OCI-LY7 (cell line): ENCODE data around the gene STATH. TPM values are rescaled to one million over a fixed set of nuclear protein-coding genes. Genes with fewer than 3 reads are reported as not detected.
"Not testable (repeated sequence)": the region's sequence is repeated elsewhere in the genome, so short reads cannot be mapped to it uniquely, and the experiment has no call there.

Experiments
- BruUV-seq: library from RNA; stranded (reverse); fragments of 400-500 nt; replicated peaks from 2 replicates; lab custom pipeline; 2021; lab: Mats Ljungman, UMichigan
- CTCF ChIA-PET: fragments of 300-600 bp; sonication (Branson Sonifier 250); formaldehyde crosslinking; loops from one replicate; lab custom pipeline; 2022; ENCODE audit warnings: antibody characterized with exemption; ENCODE audit not compliant: unreplicated experiment; lab: Charles Lee
- POLR2A ChIA-PET: fragments of 300-600 bp; sonication (Branson Sonifier 250); formaldehyde crosslinking; loops from one replicate; lab custom pipeline; 2022; ENCODE audit warnings: antibody characterized with exemption; lab: Charles Lee
- DNase-seq: peaks from one replicate; pipeline ENCODE4 v3.0.0-alpha.2; 2015; ENCODE audit warnings: low spot score
- H2AFZ ChIP-seq: fragments of 200-600 bp; sonication (generic), shearing (Covaris generic); 2 replicates; pipeline ENCODE4 v1.6.1; 2014; ENCODE audit warnings: mild to moderate bottlenecking, antibody characterized with exemption, low read length, moderate library complexity
- H3K27ac ChIP-seq: fragments of 200-600 bp; sonication (generic); 2 replicates; pipeline ENCODE4 v1.5.1; 2014; ENCODE audit warnings: mixed run types, low read depth, mild to moderate bottlenecking, moderate library complexity, low read length, inconsistent platforms; ENCODE audit not compliant: poor library complexity, severe bottlenecking
- H3K36me3 ChIP-seq: fragments of 200-600 bp; sonication (generic); 2 replicates; pipeline ENCODE4 v1.6.1; 2014; ENCODE audit warnings: mild to moderate bottlenecking, antibody characterized with exemption, low read length, moderate library complexity, mixed read lengths; ENCODE audit not compliant: insufficient read depth
- H3K4me1 ChIP-seq: fragments of 200-600 bp; sonication (generic); 2 replicates; pipeline ENCODE4 v1.5.1; 2014; ENCODE audit warnings: mild to moderate bottlenecking, low read length; ENCODE audit not compliant: insufficient read depth, poor library complexity, severe bottlenecking
- H3K4me2 ChIP-seq: fragments of 200-600 bp; sonication (generic); 2 replicates; pipeline ENCODE4 v1.6.1; 2014; ENCODE audit warnings: mild to moderate bottlenecking, low read length
- H3K4me3 ChIP-seq: fragments of 200-600 bp; sonication (generic); 2 replicates; pipeline ENCODE4 v1.5.1; 2014; ENCODE audit warnings: mild to moderate bottlenecking, low read depth, low read length; ENCODE audit not compliant: poor library complexity, severe bottlenecking
- H3K79me2 ChIP-seq: fragments of 200-600 bp; sonication (generic); 2 replicates; pipeline ENCODE4 v1.6.1; 2016; ENCODE audit warnings: low read depth, mild to moderate bottlenecking, low read length, moderate library complexity, mixed read lengths; ENCODE audit not compliant: insufficient read depth
- H3K9me2 ChIP-seq: fragments of 200-600 bp; sonication (generic); 2 replicates; pipeline ENCODE4 v1.6.1; 2016; ENCODE audit warnings: mild to moderate bottlenecking, low read length, mixed read lengths; ENCODE audit not compliant: insufficient read depth
- H3K9me3 ChIP-seq: fragments of 200-600 bp; sonication (generic); 2 replicates; pipeline ENCODE4 v1.6.1; 2014; ENCODE audit warnings: mild to moderate bottlenecking, mixed run types, low read length, mixed read lengths
- H4K20me1 ChIP-seq: fragments of 200-600 bp; sonication (generic); 2 replicates; pipeline ENCODE4 v1.6.1; 2014; ENCODE audit warnings: mild to moderate bottlenecking, antibody characterized with exemption, low read length, moderate library complexity, mixed read lengths; ENCODE audit not compliant: insufficient read depth
- EZH2phosphoT487 ChIP-seq: fragments of 200-600 bp; sonication (generic); IDR thresholded peaks from 2 replicates; pipeline ENCODE4 v1.6.1; 2018; ENCODE audit warnings: low read depth, borderline replicate concordance, mild to moderate bottlenecking, mixed run types, antibody characterized with exemption, low read length, moderate library complexity, mixed read lengths
- intact Hi-C: fragments of 100-400 bp; cut with micrococcal nuclease; formaldehyde crosslinking; loops from one replicate; pipeline ENCODE4 v1.10.0; 2022; ENCODE audit not compliant: unreplicated experiment
- total RNA-seq, 2 experiments: library from RNA; depleted of rRNA in 1 of 2; stranded (reverse); fragments of >200 nt in 1 of 2; shearing (Covaris generic) in 1 of 2; gene quantifications; 2 replicates each; pipeline ENCODE4 v1.2.3, GENCODE V29; 2014 to 2022
- TF ChIP-seq, protein P1 (sequence below): fragments of 200-600 bp; sonication (generic); conservative IDR thresholded peaks from 2 replicates; pipeline ENCODE4 v1.5.1; 2014; ENCODE audit warnings: mild to moderate bottlenecking, antibody characterized with exemption, low read length, moderate library complexity, mixed read lengths

STATH gene
- total RNA-seq, 2 experiments from 2014 or later = not detected

DNA sequence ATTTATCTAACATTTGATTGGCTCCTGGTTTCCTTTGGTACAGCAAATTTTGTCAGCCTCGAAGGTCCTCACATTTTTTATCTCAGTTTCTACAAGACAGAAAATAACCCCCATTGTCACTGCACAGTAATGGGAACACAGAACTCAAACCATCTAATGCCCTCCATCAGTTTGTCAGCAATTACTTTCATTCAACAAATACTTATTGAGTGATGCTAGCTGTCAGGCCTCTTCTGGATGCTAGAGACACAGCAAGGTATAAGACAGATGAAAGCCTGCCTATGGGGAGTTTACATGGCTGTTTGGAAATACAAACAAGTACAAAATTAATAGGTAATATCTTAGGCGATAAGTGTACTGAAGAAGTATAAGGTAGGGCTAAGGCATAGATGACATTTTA is 27.5 kb downstream of the STATH start:
- intact Hi-C loops = no loop called here

GRCh38 chr4:70027011-70027410 is 31.2 kb downstream of the STATH start:
- POLR2A ChIA-PET = no interaction called here
- no peaks in the 10 kb centered on the region for H3K9me2 ChIP-seq
- intact Hi-C loops = no loop called here
- no peak overlapping the region for H3K4me3 ChIP-seq
- no peak overlapping the region for H3K27ac ChIP-seq
- H3K4me2 ChIP-seq = no peak overlapping the region
- H2AFZ ChIP-seq = no peak overlapping the region
- CTCF ChIA-PET = no interaction called here
- H3K4me1 ChIP-seq = no peaks in the 10 kb centered on the region
- no peak for DNase-seq
- no peak for TF ChIP-seq EZH2phosphoT487
- TF ChIP-seq, protein P1, sequence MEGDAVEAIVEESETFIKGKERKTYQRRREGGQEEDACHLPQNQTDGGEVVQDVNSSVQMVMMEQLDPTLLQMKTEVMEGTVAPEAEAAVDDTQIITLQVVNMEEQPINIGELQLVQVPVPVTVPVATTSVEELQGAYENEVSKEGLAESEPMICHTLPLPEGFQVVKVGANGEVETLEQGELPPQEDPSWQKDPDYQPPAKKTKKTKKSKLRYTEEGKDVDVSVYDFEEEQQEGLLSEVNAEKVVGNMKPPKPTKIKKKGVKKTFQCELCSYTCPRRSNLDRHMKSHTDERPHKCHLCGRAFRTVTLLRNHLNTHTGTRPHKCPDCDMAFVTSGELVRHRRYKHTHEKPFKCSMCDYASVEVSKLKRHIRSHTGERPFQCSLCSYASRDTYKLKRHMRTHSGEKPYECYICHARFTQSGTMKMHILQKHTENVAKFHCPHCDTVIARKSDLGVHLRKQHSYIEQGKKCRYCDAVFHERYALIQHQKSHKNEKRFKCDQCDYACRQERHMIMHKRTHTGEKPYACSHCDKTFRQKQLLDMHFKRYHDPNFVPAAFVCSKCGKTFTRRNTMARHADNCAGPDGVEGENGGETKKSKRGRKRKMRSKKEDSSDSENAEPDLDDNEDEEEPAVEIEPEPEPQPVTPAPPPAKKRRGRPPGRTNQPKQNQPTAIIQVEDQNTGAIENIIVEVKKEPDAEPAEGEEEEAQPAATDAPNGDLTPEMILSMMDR = no peak
- no peaks in the 10 kb centered on the region for H3K9me3 ChIP-seq
- H3K36me3 ChIP-seq = no peaks in the 10 kb centered on the region
- no peaks in the 10 kb centered on the region for H3K79me2 ChIP-seq
- no peaks in the 10 kb centered on the region for H4K20me1 ChIP-seq
- no TSS peak for BruUV-seq

More for the DNA sequence above, 27.5 kb downstream of the STATH start:
- H3K9me2 ChIP-seq = no peaks in the 10 kb centered on the region
- H3K4me2 ChIP-seq = no peak overlapping the region
- H3K27ac ChIP-seq = no peak overlapping the region
- no peaks in the 10 kb centered on the region for H3K79me2 ChIP-seq
- H2AFZ ChIP-seq = no peak overlapping the region
- H3K36me3 ChIP-seq = no peaks in the 10 kb centered on the region
- no peaks in the 10 kb centered on the region for H4K20me1 ChIP-seq
- no peak for DNase-seq
- ChIA-PET POLR2A (no interaction called here), CTCF (no interaction called here)
- TF ChIP-seq EZH2phosphoT487 = no peak
- TF ChIP-seq, protein P1 = no peak
- no peak overlapping the region for H3K4me3 ChIP-seq
- no peaks in the 10 kb centered on the region for H3K4me1 ChIP-seq
- no peaks in the 10 kb centered on the region for H3K9me3 ChIP-seq
- BruUV-seq = no TSS peak

- H3K4me2 ChIP-seq, H3K4me1 ChIP-seq, H3K9me3 ChIP-seq, H2AFZ ChIP-seq, H3K9me2 ChIP-seq, intact Hi-C loops, BruUV-seq, H4K20me1 ChIP-seq, H3K36me3 ChIP-seq, CTCF ChIA-PET, H3K79me2 ChIP-seq, H3K27ac ChIP-seq, H3K4me3 ChIP-seq, POLR2A ChIA-PET, DNase-seq: not testable (repeated sequence)
These were observed 32.4 kb downstream of the STATH start, which contains the start of gene HTN3 for GRCh38 chr4:70028159-70028558. Gene HTN3 (plus strand): TSS chr4:70028459. CDS start chr4:70030741, 2,282 bp downstream.

DNA sequence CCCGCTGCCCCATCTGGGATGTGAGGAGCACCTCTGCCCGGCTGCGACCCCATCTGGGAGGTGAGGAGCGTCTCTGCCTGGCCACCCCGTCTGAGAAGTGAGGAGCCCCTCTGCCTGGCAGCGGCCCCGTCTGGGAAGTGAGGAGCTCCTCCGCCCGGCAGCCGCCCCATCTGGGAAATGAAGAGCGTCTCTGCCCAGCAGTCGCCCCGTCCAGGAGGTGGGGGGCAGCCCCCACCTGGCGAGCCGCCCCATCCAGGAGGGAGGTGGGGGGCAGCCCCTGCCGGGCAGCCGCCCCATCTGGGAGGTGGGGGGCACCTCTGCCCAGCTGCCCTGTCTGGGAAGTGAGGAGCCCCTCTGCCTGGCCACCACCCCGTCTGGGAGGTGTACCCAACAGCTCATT is 41.8 kb downstream of the STATH start:
- DNase-seq, intact Hi-C loops, POLR2A ChIA-PET, H3K79me2 ChIP-seq, BruUV-seq, H3K4me2 ChIP-seq, H3K9me2 ChIP-seq, H3K9me3 ChIP-seq, H4K20me1 ChIP-seq, CTCF ChIA-PET, H3K27ac ChIP-seq, H3K4me1 ChIP-seq, H3K36me3 ChIP-seq, H3K4me3 ChIP-seq, H2AFZ ChIP-seq: not testable (repeated sequence)

- H3K4me1 ChIP-seq, H3K9me3 ChIP-seq, H3K9me2 ChIP-seq, POLR2A ChIA-PET, DNase-seq, H3K27ac ChIP-seq, H3K79me2 ChIP-seq, H3K4me2 ChIP-seq, H3K4me3 ChIP-seq, H4K20me1 ChIP-seq, BruUV-seq, H2AFZ ChIP-seq, intact Hi-C loops, CTCF ChIA-PET, H3K36me3 ChIP-seq: not testable (repeated sequence)
These were observed 44.2 kb downstream of the STATH start for GRCh38 chr4:70039928-70040327.
